NK-92 (cell line): ENCODE measurements around the gene TCEANC2.
"Not testable (repeated sequence)": the region's sequence is repeated elsewhere in the genome, so short reads cannot be mapped to it uniquely, and the experiment has no call there.

Experiments used
- DNase-seq: peaks from one replicate; lab custom pipeline; 2025; ENCODE audit not compliant: unreplicated experiment; lab: John Stamatoyannopoulos, UW

Gene TCEANC2

DNA sequence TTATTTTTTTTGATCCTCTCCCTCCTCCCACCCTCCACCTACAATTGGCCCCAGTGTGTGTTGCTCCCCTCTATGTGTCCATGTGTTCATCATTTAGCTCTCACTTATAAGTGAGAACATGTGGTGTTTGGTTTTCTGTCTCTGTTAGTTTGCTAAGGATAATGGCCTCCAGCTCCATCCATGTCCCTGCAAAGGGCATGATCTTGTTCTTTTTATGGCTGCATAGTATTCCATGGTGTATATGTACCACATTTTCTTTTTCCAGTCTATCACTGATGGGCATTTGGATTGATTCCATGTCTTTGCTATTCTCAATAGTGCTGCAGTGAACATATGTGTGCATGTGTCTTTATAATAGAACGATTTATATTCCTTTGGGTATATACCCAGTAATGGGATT is 28.6 kb upstream of the TCEANC2 start:
- not testable (repeated sequence) for DNase-seq

DNA sequence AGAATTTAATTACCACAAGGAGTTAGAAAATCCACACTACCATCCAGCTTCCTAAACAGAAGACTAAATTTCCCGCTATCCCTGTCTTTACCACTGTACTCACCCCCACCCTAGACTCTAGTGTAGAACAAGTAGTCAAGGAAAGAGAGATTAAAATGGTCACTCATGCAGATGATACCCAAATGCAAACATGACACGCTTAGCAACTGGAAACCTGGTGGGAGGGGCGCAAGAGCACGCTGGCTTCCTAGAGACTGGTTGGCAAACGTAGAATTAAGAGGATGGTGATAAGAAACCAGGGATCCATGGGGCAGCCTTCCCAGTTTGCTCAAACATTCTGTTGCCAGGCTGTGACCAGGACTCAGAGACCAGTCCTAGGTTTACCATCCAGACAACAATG is 25.6 kb upstream of the TCEANC2 start:
- DNase-seq, result no peak

DNA sequence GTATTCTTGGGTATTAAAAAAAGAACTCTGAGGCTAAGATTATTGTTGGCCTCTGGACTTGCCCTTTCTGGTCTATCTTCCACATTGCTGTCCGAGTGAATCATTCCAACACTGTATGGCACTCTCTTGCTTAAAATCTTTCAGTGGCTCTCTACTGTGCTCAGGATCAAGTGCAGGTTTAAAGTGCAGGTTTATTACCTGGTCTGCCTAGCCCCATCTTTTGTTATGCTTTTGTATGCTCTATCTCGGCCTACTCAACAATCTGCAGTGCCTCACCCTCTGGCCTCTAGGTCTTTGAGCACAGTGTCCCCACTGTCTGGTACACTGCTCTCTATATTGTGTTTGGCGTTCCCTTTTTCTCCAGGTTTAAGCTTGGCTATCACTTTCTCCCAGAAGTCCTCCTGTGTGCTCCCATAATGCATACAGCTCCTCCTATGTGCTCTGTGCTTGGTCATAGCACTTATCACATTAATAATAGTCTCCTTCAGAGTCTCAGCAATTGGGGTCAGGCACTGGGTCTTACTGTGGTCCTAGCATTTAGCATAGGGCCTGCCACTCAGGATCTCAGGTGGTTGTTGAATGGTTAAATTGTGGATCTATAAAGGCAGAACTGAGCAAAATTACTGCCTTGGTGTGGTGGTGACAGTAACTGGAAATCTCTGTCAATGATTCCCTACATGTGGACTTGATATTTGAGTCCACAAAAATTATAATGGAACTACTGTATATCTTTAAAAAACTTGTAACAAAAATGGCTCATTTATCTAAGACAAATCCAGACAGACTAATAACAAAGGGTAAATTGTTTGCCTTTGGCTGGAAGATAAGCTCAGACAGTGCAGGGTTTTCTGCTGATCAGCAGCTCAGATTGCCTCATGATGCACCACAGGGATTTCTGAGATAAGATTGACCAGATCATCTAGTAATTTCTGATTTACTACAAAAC is 24.8 kb upstream of the TCEANC2 start:
- no peak for DNase-seq

DNA sequence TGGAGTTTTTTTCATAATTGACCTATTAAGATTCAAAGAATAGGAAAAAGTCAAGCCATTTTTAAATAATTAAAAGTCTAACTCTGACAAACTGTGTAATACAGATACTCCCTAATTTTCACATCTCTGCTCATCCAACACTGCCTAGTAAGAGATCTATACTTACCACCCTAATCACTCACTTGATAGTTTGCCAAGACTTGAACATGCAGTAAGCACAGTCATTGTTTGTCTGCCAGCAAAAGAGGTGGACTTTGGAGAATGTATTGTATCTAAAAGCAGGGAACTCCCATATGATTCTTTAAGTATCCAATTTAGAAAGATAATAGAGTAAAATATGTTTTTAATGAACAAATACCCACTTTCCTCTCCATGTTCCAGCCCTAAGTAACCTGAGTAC is 15.9 kb upstream of the TCEANC2 start:
- no peak for DNase-seq

DNA sequence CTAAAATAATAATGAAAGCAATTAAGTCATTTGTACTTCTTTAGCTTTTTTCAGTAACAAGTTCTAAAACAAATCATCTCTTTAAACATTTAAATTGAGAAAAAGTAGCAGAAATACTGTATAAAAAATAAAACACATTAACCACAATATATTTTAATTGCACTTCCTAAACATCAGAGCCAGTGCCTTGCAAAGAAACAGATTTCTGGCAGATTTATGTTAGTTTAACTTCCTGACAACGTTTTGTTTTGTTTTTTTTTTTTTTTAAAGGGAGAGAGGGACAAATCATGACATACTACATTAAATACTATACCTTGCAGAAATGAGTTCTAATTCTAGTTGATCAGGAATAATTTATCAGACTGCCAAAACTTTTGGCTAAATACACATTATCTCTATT is 11.6 kb upstream of the TCEANC2 start:
- no peak for DNase-seq

DNA sequence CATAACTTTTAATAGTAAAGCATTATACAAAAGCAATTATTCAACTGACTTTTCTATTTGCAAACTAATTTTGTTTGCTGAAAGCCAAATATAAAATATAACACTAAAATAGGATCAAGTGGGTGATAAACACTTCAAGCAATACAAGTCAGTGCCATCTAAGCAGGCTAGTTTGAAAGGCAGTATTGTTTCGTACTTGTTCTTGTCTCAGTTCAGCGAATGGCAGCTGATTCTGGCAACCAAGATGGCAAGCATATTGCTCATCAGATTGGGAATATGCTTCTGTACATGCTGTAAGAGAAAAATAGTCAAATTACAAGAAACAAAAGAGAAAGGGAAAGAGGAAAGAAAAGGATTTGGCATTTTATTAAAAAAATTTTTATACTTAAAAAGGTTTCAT is 7.9 kb upstream of the TCEANC2 start:
- DNase-seq, result no peak

DNA sequence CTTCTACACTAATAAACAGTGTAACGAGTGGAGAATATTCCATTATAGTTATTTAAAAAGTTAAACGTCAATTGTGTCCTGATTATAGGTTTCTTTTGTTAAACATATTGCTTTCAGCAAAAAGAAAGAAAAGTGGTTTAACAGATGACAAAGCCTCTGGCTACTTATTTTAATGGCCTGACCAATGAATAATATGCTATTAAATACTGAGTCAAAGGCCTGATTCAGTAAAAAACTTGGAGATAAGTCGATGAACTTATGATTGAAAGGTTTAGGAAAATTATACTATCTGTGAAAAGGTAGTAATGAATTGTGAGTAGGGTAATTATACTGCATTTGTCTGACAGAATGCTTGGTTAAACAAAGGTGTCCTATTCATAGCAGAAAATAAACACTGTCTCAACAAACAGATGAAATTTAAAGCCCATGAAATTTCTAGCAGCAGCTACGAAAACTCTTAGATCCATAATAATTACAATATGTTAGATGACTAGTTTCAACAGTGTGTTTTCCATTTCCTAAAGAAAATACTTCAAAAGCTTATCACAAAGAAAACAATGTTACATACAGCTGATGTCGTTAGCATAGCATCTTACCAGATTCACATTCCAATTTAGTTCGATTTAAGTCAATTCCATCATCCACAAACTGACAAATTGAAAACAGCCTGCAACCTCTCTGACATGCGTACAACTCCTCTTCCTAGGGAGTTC is 6.6 kb upstream of the TCEANC2 start:
- no peak for DNase-seq

DNA sequence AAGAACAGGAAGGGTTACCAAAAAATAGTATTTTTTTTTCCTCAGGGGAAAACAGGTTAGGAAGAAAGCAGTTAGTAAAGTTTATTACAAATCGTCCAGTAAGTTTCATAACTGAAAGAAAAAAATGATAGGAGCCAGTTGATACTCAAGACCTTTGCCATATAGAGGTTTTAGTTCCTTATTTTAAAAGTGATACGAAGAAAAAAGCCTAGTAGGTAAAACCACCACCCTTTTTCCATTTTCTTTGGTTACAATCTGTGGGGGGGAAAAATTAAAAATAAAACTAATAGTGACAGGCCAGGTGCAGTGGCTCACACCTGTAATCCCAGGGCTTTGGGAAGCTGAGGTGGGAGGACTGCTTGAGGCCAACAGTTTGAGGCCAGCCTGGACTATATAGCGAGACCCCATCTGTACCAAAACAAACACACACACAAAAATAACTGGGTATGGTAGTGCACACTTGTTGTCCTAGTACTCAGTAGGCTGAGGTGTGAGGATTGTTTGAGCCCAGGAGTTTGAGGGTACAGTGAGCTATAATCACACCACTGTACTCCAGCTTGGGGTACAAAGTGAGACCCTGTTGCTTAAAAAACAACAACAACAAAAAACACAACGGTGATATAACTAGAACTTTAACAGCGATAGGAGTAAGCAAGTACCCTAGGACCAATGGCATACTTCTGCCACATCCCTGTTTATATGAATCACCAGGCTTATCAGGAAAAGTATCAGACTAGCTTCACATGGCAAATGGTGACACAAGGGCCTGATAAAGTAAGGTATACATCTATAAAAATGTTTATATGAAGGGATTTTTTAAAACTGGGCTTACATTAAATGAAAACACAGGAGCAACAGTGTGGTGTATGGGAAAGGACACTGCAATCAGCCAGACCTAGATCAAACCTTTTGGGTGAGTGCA is 5.8 kb upstream of the TCEANC2 start:
- DNase-seq, result no peak

DNA sequence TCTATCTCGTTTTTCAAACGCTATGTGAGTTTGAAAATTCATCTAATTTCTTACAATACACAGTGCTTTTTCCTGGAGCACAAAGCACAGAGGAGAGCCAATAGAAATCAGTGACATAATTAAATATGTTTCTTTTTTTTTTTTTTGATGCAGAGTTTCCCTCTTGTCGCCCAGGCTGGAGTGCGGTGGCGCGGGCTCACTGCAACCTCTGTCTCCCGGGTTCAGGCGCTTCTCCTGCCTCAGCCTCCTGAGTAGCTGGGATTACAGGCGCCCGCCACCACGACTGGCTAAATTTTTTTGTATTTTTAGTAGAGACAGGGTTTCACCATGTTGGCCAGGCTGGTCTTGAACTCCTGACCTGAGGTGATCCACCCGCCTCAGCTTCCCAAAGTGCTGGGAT is 3.0 kb upstream of the TCEANC2 start:
- DNase-seq, result not testable (repeated sequence)

DNA sequence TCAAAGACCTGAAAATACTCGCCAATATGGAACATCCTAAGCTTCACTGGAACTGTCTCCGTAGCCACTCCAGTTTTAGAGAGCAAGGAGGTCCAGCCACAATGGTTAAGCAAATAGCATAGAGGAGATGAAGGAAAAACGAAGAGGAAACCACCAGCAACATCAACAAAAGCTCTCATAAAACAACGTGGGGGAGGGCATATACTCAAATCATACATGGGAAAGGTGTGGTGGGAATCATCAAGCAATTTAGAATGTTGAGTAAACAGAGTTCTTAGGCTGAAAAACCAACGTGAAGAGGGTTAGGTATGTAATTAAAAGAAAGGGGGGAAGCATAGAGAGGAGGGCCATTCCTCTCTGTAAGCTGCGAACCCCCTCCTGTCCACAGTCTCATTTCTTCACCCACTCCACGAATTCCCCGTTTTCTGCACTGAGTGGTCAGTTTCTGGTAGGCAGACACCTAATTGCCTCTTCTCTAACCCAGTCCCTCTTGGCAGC is 1.4 kb upstream of the TCEANC2 start:
- DNase-seq, result no peak

DNA sequence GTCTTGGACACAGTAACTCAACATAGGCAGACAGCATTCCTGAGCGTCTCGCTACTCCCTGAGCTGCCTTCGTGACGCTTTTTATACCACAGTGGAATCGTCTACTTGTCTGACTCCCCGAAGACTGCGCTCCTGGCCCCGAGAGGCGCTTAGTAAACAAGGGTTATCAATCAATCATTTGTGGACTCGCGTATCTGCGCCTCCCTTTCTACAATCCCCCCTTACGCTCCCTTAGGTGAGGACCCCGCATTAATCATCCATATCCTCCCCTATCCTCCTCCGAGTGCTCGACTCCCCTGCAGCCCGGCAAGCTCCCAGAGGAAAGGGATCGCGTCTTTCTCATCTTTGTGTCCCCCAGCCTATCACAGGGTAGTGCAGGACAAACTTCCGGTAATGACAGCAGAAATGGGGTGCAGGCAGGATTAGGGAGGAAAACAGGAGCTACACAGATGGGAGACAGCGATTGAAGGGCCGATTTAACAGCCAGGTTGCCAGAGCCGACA is 926 bp upstream of the TCEANC2 start:
- DNase-seq, result no peak

DNA sequence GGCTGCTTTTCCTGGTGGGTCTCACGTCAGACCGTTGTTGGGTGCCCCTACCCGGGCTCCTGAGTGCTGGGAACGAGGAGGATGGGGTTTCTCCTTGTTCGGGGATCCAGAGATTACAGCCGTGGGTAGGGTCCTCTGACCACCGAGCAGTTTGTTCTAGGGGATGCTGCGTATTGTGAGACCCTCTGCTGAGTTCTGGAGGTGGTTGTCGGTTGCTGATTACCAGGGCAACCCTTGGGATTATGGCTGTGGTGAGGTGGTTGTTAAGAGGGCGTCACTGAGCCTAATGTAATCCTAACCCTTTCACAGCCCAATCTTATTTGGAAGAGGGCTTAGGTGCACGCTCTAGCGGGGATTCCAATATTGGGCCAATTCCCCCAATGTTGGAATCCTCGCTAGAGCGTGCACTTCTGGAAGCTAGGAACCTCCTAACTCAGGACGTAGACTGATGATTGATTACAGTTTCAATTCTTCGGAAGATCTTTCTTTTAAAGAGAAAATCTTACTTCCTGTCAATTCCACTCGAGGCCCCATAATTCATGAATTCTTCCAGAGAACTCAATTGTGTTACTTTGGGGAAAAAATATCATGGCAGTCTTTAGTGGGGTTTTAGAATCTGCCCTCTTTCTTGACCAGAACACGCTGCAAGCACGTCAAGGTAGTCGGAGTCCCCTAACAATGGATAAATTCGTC is 483 bp downstream of the TCEANC2 start:
- no peak for DNase-seq

DNA sequence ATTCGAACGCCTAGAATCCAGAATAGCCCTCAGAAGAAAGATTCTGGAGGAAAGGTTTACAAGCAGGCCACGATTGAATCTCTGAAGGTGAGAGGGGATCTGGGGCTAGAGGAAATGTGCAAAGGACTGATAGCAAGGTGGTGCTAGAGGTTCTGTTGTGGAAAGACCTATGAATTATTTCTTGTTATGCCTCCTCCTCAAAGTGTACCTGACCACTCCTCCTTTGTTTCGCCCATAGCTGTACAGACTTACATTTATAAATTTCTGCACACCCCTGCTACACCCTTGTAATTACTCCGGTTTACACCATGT is 986 bp downstream of the TCEANC2 start:
- no peak for DNase-seq

DNA sequence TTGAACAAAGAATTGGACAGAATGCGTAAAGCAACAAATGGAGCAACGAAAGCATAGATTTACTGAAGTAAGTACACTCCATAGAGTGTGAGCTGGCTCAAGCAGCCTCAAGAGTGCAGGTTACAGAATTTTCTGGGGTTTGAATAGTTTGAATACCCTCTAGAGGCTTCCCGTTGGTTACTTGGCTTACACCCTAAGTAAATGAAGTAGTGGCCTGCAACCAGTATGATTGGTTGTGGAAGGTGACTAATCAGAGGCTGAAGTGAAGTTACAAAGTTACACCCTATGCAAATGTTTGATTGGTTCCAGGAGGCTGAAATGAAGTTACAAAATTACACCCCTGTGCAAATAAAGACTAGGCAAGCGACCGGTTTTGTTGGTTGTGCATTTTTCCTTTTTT is 10.9 kb downstream of the TCEANC2 start:
- no peak for DNase-seq

DNA sequence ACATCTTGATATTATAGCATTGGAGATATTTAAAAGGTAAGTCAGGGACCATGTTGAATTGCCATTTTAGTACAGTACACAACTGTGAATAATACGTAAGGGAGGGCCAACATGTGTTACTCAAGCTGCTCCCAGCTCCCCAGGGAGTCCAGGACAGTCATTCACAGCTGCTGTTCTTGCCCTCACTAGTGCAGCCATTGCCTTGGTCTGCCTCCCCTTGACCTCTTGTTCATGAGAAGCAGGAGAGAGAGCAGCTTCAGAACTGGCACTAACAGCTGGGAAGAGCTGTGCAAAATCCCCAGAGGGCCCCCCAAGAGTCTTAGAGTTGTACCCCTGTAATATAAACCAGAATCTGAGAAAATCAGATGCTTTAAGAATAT is 16.4 kb downstream of the TCEANC2 start:
- DNase-seq, result no peak

DNA sequence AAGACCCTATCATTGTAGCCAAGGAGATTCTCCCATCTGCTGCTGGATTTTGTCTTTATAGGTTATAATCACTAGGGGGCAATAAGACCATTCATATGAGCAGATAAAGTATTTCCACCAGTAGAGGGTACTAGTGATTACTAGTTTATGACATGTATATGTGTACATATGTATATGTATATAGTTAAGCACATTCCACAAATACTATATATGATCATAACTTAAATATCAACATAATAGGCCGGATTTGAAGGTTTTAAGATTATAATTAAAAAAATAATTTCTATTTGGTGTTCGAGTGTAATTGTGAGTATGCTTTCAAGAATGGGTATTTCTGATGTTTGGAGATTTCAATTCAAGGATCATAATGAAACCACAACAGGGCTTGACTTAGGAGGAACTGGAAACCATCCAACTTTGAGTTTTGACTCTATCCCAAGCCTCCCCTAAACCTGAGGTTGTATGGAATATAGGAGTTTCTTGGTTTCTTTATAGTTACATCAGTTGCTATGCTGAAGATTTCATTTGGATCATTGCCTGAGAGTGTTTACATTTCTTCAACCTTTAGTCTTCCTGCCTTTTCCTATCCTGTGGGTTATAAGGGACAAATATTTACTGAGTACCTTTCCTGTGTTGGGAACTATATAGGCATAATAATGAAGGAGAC is 16.9 kb downstream of the TCEANC2 start:
- no peak for DNase-seq

DNA sequence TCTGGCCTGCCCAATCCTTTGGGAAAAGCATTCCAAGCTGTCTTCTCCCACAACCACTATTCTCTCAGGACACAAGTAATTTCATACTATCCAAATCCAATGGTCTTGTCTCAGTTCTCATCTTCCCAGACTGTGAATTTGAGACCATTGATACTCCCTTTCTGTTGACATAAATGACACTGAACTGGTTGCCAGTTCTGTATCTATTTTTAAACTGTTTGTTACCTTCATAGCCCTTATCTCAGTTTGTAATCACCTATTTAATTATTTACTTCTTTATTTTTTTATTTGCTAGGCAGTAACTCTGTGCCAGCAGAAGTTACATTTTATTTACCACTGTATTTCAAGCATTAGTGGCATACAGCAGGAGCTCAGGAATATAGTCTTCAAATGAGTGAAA is 24.0 kb downstream of the TCEANC2 start:
- no peak for DNase-seq

DNA sequence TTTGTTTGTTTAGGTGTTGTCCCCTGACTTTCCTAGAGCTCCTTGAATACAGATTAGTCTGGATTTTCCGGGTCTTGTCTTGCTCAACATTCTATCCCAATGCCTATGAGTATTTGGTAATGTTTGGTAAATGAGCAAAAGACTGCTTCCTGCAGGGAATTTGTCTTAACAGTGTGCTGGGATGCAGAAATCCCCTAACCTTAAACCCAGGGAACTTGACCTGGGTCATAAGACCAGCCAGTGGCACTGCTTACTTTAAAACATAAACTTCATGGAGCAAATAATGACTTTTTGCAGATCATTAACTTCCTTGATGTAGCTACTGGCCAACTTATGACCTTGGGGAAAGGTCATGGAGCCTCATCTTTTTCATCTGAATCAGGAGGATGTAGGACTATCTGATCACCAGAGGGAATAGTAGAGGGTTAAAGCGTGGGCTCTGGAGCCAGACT is 27.2 kb downstream of the TCEANC2 start:
- DNase-seq, result no peak

DNA sequence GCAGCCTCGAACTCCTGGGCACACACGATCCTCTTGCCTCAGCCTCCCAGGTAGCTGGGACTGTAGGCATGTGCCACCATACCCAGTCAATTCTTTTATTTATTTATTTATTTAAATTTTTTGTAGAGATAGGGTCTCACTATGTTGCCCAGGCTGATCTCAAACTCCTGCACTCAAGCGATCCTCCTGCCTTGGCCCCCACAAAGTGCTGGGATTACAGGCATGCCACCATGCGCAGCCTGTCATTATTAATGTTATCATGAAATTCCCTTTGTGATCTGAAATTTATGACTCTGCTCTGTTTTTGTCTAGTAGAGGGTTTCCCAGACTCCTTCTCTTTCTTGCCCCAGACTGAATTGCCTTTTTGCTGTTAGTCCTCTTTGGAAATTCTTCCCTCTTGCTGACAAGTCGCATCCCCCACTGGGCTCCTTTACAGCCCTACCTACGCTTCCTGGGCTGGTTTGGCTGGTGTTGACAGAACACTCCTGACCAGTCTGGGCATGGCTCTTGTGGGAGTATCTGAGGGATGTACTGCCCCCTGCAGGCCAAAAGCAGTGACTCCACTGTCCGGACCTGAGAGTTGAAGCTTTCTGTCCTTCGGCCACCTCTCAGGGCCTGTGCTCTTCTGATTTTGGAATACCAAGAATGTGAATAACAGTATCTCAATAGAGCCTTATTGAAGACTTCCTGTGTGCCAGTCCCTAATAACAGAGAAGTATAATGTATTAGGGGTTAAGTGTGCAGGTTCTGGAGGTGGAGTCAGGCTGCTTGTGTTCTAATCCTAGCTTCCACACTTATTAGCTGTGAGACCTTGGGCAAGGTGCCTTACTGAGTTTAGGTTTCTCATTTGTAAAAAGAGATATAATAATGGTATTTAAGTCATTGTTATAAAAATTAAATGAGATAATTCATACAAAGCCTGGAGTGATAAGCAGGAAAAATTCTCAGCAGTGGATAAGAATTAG is 28.2 kb downstream of the TCEANC2 start:
- DNase-seq, result no peak
